Posterior cingulate gyrus (tissue), 11 donors: ENCODE results near the gene DNASE1L1.

Experiments
- DNase-seq, 10 donors: peaks; one replicate each; pipeline versions ENCODE4 v3.0.0 to v3.0.0-alpha.2; 2020 to 2021; ENCODE audit warnings: mixed read lengths in 3 of 10
- intact Hi-C: fragments of 100-400 bp; cut with DNase I; formaldehyde crosslinking; loops from one replicate; pipeline ENCODE4 v1.15.1; 2023

Gene DNASE1L1

DNA sequence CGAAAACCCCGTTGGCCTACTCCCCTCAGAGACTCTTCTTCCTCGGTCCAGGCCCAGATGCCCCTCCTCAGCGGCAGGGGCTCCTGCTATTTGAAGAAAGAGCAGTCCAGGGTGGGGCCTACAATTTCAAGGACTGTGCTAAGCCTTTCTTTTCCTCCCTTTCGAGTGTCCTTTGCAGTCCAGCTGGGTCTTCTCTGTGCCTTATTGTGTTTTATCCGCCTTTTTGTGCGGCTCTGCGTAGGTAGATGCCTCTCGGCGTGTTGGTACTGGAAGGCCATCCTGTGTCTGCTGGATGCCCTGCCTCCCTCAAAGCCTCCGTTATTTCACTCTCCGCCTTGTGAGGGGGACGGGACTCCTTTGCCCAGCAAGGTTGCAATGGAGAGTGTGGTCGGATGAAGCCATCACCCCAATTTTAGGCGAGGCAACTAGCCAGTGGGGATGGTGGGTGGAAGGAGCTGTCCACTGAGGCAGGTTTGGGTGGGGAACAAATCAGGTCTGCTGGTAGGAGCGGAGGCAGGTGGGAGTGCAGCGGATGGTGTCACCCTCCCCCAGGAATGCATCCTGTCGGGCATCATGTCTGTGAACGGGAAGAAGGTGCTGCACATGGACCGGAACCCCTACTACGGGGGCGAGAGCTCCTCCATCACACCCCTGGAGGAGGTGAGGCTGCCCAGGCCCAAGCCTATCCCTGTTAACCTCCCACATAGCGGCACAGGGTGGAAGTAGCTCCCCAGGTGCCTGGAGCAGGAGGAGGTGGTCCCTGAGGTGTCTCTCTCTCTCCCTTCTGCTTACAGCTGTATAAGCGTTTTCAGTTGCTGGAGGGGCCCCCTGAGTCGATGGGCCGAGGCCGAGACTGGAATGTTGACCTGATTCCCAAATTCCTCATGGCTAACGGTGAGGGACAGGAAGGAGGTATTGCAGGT lies 29.2 kb upstream of the DNASE1L1 start:
- peak in 1 of 10 donors; percentile 70 for DNase-seq
- intact Hi-C loops = loop anchor here (2.0 kb wide), 1 partner anchor 49 kb away; the partner anchor contains the start of gene UBL4A

DNA sequence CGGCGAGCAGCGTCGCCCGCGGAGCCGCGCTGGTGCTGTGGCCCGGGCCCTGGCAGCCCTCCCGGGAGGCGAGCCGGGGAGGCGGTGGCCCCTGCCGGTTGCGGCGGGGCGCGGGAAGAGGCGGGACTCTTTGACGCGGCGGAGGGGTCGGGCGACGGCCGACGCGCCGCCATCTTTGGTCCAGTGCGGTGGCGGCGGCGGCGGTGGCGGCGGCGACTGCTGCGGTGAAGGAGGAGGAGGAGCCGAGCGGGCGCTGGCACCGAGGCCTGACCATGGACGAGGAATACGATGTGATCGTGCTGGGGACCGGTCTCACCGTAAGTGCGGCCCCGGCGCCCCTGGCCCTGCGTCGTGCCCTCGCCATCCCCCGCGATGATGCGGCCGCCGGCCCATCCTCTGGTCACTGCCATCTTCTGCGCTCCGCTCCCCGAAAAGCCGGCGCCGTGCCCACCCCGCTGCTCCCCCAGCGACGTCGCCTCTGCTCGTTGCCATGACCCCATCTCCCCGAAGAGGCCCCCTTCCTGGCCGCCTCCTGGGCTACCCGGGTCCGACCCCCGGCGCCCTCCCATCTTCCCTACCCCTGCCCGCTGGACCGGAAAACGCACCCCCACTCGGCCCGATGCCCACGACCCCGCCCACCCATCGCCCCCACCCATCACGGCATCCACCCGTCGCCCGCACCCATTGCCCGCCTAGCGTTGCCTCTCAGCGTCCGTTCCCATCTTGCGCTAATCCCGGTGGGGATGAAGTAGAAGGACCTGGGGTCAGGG lies 28.1 kb upstream of the DNASE1L1 start, which contains the start of gene GDI1:
Gene GDI1 (plus strand): TSS at position 172 of the 770 bp plus-strand sequence. CDS start 101 bp downstream, at position 273.
- intact Hi-C loops = loop anchor here (2.0 kb wide), 1 partner anchor 50 kb away; the partner anchor contains the start of gene UBL4A
- peak in 4 of 10 donors; percentile 25 to 91 (median 70) for DNase-seq

DNA sequence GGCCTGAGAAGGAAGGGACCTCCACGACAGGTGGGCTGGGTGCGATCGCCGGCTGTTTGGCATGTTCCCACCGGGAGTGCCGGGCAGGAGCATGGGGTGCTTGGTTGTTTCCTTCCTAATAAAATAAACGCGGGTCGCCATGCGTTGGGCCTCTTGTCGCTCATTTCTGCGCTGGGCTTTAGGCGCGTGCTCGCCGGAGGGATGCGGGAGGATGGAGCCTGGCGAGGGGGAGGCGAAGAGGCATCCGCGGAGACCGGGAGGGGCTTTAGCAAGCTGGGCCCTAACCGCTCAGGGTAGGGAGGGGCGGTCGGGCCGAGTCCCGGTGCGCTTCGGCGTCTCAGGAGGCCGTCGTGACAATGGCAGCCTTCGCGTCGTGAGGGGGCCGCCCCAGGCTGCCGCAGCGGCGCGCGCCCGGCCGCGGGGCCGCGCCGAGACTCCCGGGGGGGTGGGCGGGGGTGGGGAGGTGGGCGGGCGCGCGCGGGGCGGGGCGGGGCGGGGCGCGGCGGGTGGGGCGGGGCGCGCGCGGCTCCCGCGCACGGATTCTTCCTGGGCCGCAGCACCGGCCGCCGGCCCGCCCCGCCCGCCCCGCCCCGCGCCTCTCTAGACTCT lies 27.4 kb upstream of the DNASE1L1 start:
- peak in 2 of 10 donors; percentile 39 to 90 for DNase-seq
- intact Hi-C loops = loop anchor here (2.0 kb wide), 1 partner anchor 50 kb away; the partner anchor contains the start of gene UBL4A

DNA sequence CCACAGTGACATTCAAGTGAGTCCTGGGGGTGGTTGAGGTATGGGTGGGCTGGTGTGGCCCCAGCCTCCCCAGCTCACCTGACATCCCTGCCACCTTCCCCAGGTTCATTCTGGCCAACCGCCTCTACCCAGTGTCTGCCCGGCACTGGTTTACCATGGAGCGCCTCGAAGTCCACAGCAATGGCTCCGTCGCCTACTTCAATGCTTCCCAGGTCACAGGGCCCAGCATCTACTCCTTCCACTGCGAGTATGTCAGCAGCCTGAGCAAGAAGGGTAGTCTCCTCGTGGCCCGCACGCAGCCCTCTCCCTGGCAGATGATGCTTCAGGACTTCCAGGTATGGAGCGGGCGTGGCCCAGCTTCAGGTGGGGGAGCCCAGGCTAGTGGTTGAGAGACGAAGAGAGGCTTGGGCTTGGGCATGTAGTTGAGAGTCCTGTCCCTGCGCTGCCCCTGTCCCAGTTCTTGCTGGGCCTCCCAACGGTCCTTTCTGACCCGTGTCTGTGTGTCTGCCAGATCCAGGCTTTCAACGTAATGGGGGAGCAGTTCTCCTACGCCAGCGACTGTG lies 26.2 kb upstream of the DNASE1L1 start:
- intact Hi-C loops = no loop called here
- DNase-seq = peak in 1 of 10 donors; percentile 73

DNA sequence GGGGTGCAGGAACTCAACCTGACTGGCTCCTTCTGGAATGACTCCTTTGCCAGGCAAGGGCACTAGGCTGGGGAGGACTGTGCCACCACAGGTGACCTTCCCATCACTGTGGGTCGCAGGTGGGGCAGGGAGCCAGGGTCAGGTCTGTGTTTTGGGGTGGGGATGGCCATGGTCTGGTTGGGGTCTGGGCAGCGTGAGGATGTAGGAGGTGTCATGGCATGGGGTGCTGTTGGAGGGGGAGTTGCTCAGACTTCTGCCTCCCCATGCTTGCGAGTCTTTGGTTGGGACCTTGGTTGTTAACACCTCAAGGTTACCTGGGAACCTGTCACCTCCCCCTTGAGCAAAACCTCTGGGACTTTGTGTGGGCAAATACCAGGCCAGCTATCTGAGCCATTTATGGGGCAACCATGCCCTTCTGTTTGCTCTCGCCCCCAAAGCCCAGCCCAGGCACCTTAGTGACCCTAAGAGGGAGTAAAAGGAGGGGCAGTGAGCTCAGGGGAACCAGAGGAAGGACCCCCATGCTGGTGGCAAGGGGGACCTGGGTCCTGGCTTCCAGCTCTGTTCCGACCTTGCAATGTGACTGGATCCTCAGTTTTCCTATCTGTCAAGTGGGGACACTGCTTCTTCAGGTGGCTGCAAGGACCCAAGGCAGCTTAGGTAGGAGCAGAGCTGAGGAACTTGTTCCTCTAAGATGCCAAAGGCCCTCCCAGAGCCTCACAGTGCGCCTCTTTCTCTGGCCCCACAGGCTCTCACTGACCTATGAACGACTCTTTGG lies 25.5 kb upstream of the DNASE1L1 start:
- DNase-seq = no peak
- intact Hi-C loops = no loop called here

DNA sequence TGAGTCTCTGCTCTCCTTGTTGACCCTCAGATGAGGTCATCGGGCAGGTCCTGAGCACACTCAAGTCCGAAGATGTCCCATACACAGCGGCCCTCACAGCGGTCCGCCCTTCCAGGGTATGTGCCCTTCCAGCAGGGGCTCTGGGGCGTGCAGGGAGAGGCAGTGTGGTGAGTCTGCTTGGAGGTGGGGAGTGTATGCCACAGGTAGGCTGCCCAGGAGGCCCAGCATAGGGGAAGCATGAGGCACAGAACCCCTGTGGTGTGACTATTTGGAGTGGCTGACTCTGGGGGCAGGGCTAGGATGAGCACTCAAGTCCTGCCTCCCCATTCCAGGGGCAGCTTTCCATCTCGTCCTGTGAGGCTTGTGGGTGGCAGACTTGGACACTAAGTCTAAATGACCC lies 24.6 kb upstream of the DNASE1L1 start:
- no peak for DNase-seq
- intact Hi-C loops = no loop called here

DNA sequence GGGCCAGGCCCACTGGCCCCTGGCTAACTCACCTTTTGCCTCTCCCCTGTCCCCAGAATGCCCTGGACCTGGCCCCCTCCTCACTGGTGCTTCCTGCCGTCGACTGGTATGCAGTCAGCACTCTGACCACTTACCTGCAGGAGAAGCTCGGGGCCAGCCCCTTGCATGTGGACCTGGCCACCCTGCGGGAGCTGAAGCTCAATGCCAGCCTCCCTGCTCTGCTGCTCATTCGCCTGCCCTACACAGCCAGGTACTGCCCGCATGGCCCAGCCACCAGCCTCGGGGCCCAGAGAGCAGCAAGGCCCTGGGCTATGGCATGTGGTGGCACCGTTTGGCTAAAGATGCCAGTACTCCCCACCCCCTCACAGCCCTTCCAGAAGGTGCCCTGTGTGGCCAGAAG lies 23.2 kb upstream of the DNASE1L1 start:
- intact Hi-C loops = no loop called here
- DNase-seq = no peak

DNA sequence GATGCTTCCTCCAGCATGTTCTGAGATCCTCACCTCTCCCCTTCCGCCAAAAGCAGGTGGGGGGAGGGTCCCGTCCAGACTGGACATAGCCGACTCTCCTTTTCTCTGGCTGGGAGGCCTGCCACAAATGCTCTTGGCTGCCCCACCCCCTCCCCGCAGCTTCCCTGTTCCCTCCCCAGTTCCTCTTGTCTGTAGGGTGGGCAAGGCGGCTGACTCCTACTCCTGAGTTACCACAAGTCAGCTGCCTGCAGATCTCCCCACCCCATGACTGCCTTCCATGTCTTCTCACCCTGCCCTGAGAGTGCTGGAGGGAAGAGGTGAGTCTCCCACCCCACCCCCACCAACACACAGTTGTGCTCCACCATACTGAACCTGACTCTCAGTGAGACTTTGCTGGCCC lies 22.3 kb upstream of the DNASE1L1 start:
- DNase-seq = no peak
- intact Hi-C loops = no loop called here

DNA sequence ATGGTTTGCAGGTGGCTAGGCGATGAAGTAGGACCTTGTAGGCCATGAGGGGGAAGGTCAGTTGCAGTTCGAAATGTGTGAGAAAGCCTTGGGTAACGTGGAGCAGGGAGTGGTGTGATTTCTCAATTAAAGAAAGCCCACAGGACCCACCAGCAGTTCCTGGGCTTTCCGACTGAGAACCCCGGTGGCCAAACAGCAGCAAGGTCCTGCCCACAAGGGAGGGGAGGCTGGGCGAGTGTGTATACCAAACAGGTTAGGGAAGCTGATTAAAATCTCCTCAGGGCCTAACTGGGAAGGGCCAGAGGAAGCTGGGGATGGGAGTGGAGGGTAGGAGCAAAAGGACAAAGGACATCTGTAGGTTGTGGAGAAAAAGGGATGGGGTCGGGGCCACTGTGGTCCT lies 21.9 kb upstream of the DNASE1L1 start:
- intact Hi-C loops = no loop called here
- no peak for DNase-seq

DNA sequence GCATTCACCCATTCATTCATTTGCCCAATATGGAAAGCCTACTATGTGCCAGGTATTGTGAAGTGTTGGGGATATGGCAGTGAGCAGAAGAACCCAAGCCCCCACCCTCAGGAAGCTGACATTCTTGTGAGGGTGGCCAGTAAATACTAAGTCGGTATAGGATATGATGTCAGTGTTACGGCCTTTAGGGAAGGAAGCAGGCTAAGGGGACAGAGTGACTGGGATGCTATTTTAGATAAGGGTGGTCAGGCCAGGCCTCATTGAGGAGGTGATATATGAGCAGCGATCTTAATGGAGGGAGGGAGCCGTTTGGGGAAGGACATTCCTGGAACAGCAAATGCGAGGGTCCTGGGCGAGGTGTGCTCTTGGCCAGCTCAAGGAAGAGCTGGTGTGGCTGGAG lies 21.4 kb upstream of the DNASE1L1 start:
- DNase-seq = no peak
- intact Hi-C loops = no loop called here

DNA sequence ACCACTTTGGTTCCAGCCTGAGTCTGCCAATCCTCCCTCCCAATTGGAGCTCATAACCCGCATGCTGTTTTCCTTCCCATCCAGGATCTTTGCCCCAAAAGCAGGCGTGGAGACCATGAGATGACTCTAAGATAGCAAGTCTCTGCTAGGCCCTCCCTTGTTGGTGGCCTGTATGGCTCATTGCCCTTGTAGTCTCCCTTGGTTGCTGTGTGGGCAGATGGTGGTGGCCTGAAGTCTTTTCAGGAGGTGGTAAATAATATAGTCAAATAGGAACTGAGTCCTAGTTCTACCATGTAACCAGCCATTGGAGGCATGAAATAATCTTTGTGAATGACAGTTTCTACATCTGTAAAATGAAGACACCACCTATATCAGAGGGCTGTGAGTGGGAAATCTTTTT lies 20.7 kb upstream of the DNASE1L1 start:
- DNase-seq = no peak
- intact Hi-C loops = no loop called here

DNA sequence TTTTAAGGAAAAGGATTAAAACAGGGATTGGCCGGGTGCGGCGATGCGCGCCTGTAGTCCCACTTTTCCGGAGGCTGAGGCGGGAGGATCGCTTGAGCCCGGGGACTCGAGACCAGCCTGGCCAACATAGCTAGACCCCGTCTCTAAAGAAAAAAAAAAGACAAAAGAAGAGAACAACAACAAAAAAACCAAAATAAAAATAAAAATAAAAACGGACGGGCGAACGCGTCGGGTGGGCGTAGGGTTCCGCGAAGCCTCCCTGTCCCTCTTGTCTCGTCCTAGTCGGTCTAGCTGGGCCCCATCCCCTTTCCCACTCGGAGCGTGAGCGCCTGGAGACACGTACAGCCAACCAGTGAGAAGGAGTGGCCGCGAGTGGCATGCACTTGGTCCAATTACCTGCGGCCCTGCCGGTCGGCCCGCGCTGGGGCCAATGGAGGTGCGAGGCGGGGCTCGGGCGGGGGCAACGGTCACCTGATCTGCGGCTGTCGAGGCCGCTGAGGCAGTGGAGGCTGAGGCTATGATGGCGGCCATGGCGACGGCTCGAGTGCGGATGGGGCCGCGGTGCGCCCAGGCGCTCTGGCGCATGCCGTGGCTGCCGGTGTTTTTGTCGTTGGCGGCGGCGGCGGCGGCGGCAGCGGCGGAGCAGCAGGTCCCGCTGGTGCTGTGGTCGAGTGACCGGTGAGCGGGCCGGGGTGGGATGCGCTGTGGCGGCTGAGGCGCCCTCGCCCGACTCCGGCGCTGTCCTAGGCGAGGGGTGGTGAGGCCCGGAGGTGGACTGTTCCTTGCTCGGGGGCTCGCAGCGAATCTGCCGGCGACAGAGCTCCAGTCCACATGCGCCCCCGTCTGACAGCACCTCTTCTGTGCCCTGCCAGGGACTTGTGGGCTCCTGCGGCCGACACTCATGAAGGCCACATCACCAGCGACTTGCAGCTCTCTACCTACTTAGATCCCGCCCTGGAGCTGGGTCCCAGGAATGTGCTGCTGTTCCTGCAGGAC lies 19.4 kb upstream of the DNASE1L1 start, which contains the start of gene ATP6AP1:
Gene ATP6AP1 (plus strand): TSS at position 502 of the 996 bp plus-strand sequence. CDS start 16 bp downstream, at position 518.
- peak; percentile 86 to 99 (median 88) for DNase-seq
- intact Hi-C loops = no loop called here

DNA sequence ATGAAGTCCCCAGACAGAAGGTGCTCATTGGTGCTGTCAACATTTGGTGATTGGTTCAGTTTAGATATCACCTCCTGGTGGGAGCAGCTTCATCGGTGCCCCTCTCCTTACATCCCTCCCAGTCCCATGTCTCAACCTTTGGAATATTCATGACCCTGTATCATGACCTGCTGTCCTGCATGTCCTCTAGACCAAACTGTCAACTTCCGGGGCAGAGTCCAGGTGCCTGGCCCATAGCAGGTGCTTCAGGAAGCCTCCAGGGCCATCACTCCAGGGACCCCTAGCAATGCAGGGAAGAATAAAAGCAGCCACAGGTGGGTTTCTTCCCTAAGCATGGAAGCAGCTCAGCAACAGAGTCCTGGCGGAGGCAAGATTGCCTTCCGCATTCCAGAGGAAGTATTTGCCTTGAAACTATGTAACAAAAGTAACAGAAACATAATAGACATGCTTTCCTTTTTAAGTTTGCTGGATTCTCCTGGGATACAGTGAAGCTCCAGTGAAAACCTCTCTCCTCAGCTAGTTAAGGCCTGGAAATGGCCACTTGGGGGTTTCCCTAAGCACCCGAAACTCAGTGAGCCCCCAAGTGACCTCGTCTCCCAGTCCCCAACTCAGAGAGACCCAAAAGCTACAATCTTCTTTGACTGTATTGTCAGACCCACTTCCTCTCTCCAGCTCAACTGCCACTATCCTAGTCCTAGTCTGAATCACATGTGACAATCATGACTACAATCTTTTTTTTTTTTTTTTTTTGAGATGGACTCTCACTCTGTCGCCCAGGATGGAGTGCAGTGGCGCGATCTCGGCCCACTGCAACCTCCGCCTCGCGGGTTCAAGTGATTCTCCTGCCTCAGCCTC lies 18.1 kb upstream of the DNASE1L1 start:
- intact Hi-C loops = no loop called here
- no peak for DNase-seq

DNA sequence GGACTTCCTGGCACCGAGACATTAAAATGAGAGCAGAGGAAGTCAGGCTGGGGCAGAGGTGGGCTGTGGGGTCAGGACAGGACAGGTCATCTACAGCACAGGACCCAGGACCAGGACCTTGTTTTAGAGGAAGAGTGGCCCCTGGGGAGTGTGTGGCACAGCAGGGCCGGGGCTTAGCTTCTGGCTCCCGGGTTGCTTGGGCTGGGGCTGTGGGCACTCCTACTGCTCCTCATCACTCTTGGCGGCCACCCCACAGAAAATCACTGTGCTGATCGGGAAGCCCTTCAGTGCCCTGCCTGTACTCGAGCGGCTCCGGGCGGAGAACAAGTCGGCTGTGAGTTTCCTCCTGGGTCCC lies 11.3 kb upstream of the DNASE1L1 start:
- no peak for DNase-seq
- intact Hi-C loops = no loop called here

DNA sequence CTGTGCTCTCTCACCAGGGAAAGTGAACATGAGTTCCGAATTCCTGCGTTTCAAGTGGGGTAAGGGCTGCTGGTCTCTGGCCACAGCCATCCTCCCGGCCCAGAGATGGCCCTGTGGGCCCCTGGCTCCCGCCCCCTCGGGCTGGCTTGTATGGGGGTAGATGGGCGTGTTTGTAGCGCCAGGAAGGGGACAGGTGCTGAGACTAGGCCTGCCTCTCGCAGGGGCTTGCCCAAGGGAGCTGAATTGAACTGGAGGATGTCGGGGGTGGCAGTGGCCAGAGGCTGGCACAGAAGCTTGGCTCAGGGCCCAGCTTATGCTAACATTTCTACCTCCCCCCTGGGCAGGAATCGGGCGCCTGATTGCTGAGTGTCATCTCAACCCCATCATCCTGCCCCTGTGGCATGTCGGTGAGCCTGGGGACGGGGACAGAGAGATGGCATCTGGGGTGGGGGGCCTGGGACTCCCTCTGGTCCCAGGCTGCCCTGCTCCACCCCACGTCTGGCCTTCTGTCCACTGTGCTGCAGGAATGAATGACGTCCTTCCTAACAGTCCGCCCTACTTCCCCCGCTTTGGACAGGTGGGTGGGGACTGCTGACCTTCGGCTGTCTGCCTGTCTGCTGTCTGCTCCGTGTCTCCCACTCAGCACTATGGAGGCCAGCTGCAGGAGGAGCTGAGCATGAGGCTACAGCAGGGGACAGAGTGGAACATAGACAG lies 10.8 kb upstream of the DNASE1L1 start:
- intact Hi-C loops = no loop called here
- no peak for DNase-seq

DNA sequence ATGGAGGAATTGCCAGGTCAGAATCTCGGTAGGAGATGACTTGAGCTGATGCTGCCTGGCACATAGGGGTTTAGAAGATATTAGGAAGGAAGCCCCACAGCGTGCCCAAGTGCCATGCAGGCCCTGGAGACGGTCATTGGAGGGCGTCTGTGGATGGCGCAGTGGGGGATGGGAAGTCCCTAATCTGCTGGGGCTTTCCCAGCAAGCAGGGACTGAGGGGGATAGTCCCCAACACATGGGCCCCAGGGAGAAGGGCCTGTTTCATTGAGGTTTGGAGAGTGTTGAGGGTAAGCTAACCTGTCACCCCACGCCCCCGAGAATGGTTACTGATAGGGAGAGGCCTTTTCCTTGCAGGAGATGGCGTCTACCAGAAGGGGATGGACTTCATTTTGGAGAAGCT lies 10.1 kb upstream of the DNASE1L1 start:
- DNase-seq = no peak
- intact Hi-C loops = no loop called here

DNA sequence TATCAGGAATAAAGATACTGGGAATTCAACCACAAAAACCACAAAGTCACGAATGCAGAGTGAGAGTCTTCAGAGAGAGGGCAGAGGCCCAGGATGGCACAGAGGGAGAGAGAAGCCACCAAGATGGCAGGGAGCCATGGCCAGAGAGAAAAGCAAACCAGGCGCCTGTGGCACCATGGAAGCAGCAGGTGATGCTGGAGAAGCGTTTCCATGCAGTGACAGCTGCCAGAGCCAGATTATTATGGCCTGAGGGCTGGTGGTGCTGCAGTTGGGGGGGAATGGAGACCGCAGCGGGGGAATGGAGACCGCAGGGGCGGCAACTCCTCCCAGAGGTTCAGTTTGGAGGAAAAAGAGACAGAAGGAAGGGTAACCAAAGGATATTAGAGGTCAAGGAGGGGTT lies 8.1 kb upstream of the DNASE1L1 start:
- intact Hi-C loops = no loop called here
- no peak for DNase-seq
